IPS DF 19.7 (cell line): ENCODE measurements around the gene CLMP.
A peak's percentile ranks its signal among the peaks of the same experiment; 100 is the strongest.
"Not testable (repeated sequence)": the region's sequence is repeated elsewhere in the genome, so short reads cannot be mapped to it uniquely, and the experiment has no call there.

Source experiments
- DNase-seq: peaks from one replicate; pipeline ENCODE4 v3.0.0-alpha.2; 2013; ENCODE audit warnings: low read depth, low spot score

CLMP gene

GRCh38 chr11:123168955-123169484 is 26.0 kb downstream of the CLMP start:
- DNase-seq, result no peak

- no peak for DNase-seq
Measured at GRCh38 chr11:123168241-123168640, 26.8 kb downstream of the CLMP start.

GRCh38 chr11:123166071-123166559 is 28.9 kb downstream of the CLMP start:
- peak; percentile 57 for DNase-seq

- no peak for DNase-seq
Measured at GRCh38 chr11:123164732-123165450, 30.2 kb downstream of the CLMP start.

- DNase-seq, result no peak
Measured at GRCh38 chr11:123163621-123164020, 31.4 kb downstream of the CLMP start.

- DNase-seq, result no peak
Measured at GRCh38 chr11:123161376-123162030, 33.5 kb downstream of the CLMP start.

GRCh38 chr11:123159183-123159857 is 35.7 kb downstream of the CLMP start:
- DNase-seq, result no peak

- DNase-seq, result no peak
Measured at GRCh38 chr11:123158033-123159003, 36.7 kb downstream of the CLMP start.

GRCh38 chr11:123152951-123153350 is 42.1 kb downstream of the CLMP start:
- no peak for DNase-seq

GRCh38 chr11:123152346-123152745 is 42.7 kb downstream of the CLMP start:
- not testable (repeated sequence) for DNase-seq

- no peak for DNase-seq
Measured at GRCh38 chr11:123151796-123152195, 43.3 kb downstream of the CLMP start.

GRCh38 chr11:123151366-123151765 is 43.7 kb downstream of the CLMP start:
- DNase-seq, result no peak

- DNase-seq, result no peak
Measured at GRCh38 chr11:123150882-123151281, 44.2 kb downstream of the CLMP start.

GRCh38 chr11:123148965-123149364 is 46.1 kb downstream of the CLMP start:
- no peak for DNase-seq

- DNase-seq, result no peak
Measured at GRCh38 chr11:123145661-123146060, 49.4 kb downstream of the CLMP start.

- no peak for DNase-seq
Measured at GRCh38 chr11:123145220-123145619, 49.8 kb downstream of the CLMP start.

- DNase-seq, result no peak
Measured at GRCh38 chr11:123144707-123145106, 50.3 kb downstream of the CLMP start.

GRCh38 chr11:123143921-123144320 is 51.1 kb downstream of the CLMP start:
- DNase-seq, result no peak

GRCh38 chr11:123143476-123143875 is 51.6 kb downstream of the CLMP start:
- DNase-seq, result no peak

- peak; percentile 3 for DNase-seq
Measured at GRCh38 chr11:123139206-123139605, 55.8 kb downstream of the CLMP start.
